PC-3 (cell line): ENCODE measurements around the gene FSTL1.

Experiments used
- EZH2 ChIP-seq: fragments of 300-600 bp; sonication (generic); IDR thresholded peaks from one replicate; pipeline ENCODE4 v1.6.1; 2017; ENCODE audit warnings: antibody characterized with exemption, mild to moderate bottlenecking, low read length; ENCODE audit not compliant: unreplicated experiment
- EZH2phosphoT487 ChIP-seq: fragments of 300-600 bp; sonication (generic); IDR thresholded peaks from 2 replicates; pipeline ENCODE4 v1.6.1; 2018; ENCODE audit warnings: mild to moderate bottlenecking, antibody characterized with exemption, low read length, borderline replicate concordance
- TF ChIP-seq, protein P1 (sequence below): fragments of 300-600 bp; sonication (generic); conservative IDR thresholded peaks from 2 replicates; pipeline ENCODE4 v1.5.1; 2017; ENCODE audit warnings: antibody characterized with exemption, low read depth, mild to moderate bottlenecking, low read length

DNA sequence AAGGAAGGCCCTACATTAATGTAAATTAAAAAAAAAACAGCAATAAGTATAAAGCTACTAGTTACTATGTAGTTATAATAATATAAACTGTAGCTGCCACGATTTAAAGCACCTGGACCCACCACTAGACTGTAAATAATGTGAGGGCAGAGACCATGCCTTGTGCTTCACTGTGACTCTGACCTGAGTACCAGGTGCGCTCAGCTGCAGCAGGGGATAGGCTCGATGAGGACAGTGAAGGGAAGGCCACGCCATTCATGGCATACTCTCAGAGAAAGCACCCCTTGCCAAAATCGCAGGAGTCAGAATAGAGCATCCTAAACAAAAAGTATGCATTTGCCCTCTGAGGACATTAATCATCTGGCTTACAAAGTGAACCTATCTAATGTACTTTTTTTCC, 5.1 kb downstream of the FSTL1 start:
- TF ChIP-seq EZH2phosphoT487 (no peak), EZH2 (no peak)
- TF ChIP-seq, protein P1, sequence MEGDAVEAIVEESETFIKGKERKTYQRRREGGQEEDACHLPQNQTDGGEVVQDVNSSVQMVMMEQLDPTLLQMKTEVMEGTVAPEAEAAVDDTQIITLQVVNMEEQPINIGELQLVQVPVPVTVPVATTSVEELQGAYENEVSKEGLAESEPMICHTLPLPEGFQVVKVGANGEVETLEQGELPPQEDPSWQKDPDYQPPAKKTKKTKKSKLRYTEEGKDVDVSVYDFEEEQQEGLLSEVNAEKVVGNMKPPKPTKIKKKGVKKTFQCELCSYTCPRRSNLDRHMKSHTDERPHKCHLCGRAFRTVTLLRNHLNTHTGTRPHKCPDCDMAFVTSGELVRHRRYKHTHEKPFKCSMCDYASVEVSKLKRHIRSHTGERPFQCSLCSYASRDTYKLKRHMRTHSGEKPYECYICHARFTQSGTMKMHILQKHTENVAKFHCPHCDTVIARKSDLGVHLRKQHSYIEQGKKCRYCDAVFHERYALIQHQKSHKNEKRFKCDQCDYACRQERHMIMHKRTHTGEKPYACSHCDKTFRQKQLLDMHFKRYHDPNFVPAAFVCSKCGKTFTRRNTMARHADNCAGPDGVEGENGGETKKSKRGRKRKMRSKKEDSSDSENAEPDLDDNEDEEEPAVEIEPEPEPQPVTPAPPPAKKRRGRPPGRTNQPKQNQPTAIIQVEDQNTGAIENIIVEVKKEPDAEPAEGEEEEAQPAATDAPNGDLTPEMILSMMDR: no peak
